ENCODE data around the gene LDLRAD4.

LDLRAD4 gene

GRCh38 chr18:13629841-13630715 is 411.5 kb downstream of the LDLRAD4 start:
- no peak for DNase-seq (ENCODE audit: low read depth in 2 of 2)

GRCh38 chr18:13630716-13631268 is 412.2 kb downstream of the LDLRAD4 start:
- no peak for DNase-seq (ENCODE audit: low read depth in 2 of 2)

GRCh38 chr18:13633700-13634099 is 415.1 kb downstream of the LDLRAD4 start:
- DNase-seq (ENCODE audit: low read depth in 2 of 2): no peak

GRCh38 chr18:13635046-13635445 is 416.5 kb downstream of the LDLRAD4 start:
- DNase-seq (ENCODE audit: low read depth in 2 of 2): no peak

- DNase-seq (ENCODE audit: low read depth in 2 of 2): no peak
Measured at GRCh38 chr18:13638719-13639595, 420.4 kb downstream of the LDLRAD4 start.

GRCh38 chr18:13640266-13640860 is 421.8 kb downstream of the LDLRAD4 start:
- no peak for DNase-seq (ENCODE audit: low read depth in 2 of 2)

- DNase-seq (ENCODE audit: low read depth in 2 of 2): no peak
Measured at GRCh38 chr18:13641551-13642439, 423.2 kb downstream of the LDLRAD4 start.

GRCh38 chr18:13642440-13642827 is 423.9 kb downstream of the LDLRAD4 start:
- DNase-seq (ENCODE audit: low read depth in 2 of 2): no peak

- no peak for DNase-seq (ENCODE audit: low read depth in 2 of 2)
Measured at GRCh38 chr18:13643261-13643751, 424.7 kb downstream of the LDLRAD4 start.

- no peak for DNase-seq (ENCODE audit: low read depth in 2 of 2)
Measured at GRCh38 chr18:13645093-13645492, 426.5 kb downstream of the LDLRAD4 start.

- no peak for DNase-seq (ENCODE audit: low read depth in 2 of 2)
Measured at GRCh38 chr18:13646633-13647032, 428.1 kb downstream of the LDLRAD4 start.

- DNase-seq (ENCODE audit: low read depth in 2 of 2): no peak
Measured at GRCh38 chr18:13647761-13648160, 429.2 kb downstream of the LDLRAD4 start.

GRCh38 chr18:13649397-13650390 is 431.1 kb downstream of the LDLRAD4 start:
- DNase-seq (ENCODE audit: low read depth in 2 of 2): no peak

- DNase-seq (ENCODE audit: low read depth in 2 of 2): no peak
Measured at GRCh38 chr18:13653746-13654433, 435.3 kb downstream of the LDLRAD4 start.

- DNase-seq (ENCODE audit: low read depth in 2 of 2): no peak
Measured at GRCh38 chr18:13657974-13658373, 439.4 kb downstream of the LDLRAD4 start.

GRCh38 chr18:13658436-13659204 is 440.1 kb downstream of the LDLRAD4 start:
- DNase-seq (ENCODE audit: low read depth in 2 of 2): no peak

GRCh38 chr18:13660510-13660909 is 441.9 kb downstream of the LDLRAD4 start:
- DNase-seq (ENCODE audit: low read depth in 2 of 2): no peak

Measured in activated CD4-positive, alpha-beta T cell treated with anti-CD3 and anti-CD28 coated beads for 24 hours (primary cell).